Parathyroid adenoma (tissue), 2 donors: ENCODE measurements around the gene ARHGEF1.

ENCODE experiments used
- H2AFZ ChIP-seq: fragments of 300-600 bp; sonication (generic); one replicate; pipeline ENCODE4 v1.7.0; 2017; ENCODE audit warnings: antibody characterized with exemption, mild to moderate bottlenecking
- H3K27ac ChIP-seq: fragments of 300-600 bp; sonication (generic); one replicate; pipeline ENCODE4 v1.7.0; 2017
- H3K27me3 ChIP-seq: fragments of 300-600 bp; sonication (generic); one replicate; pipeline ENCODE4 v1.7.0; 2017; ENCODE audit warnings: low read length; ENCODE audit not compliant: control insufficient read depth, insufficient read depth
- H3K36me3 ChIP-seq: fragments of 300-600 bp; sonication (generic); one replicate; pipeline ENCODE4 v1.7.0; 2017; ENCODE audit warnings: low read length; ENCODE audit not compliant: control insufficient read depth, insufficient read depth
- H3K4me1 ChIP-seq: fragments of 300-600 bp; sonication (generic); one replicate; pipeline ENCODE4 v1.7.0; 2017; ENCODE audit warnings: control low read depth
- H3K4me2 ChIP-seq: fragments of 300-600 bp; sonication (generic); one replicate; pipeline ENCODE4 v1.7.0; 2017; ENCODE audit warnings: low read length
- H3K4me3 ChIP-seq: fragments of 300-600 bp; sonication (generic); one replicate; pipeline ENCODE4 v1.7.0; 2017; ENCODE audit warnings: low read depth, low read length
- H3K79me2 ChIP-seq: fragments of 300-600 bp; sonication (generic); one replicate; pipeline ENCODE4 v1.7.0; 2017; ENCODE audit warnings: control low read depth
- H3K9ac ChIP-seq: fragments of 300-600 bp; sonication (generic); one replicate; pipeline ENCODE4 v1.7.0; 2017; ENCODE audit warnings: mild to moderate bottlenecking
- H3K9me3 ChIP-seq: fragments of 300-600 bp; sonication (generic); one replicate; pipeline ENCODE4 v1.7.0; 2017; ENCODE audit warnings: low read length; ENCODE audit not compliant: control insufficient read depth
- TF ChIP-seq, protein P1 (sequence below): fragments of 300-600 bp; sonication (generic); IDR thresholded peaks from one replicate; pipeline ENCODE4 v1.7.0; 2017; ENCODE audit warnings: antibody characterized with exemption, mild to moderate bottlenecking
- donor health status: primary hyperparathyroidism.

Gene ARHGEF1

DNA sequence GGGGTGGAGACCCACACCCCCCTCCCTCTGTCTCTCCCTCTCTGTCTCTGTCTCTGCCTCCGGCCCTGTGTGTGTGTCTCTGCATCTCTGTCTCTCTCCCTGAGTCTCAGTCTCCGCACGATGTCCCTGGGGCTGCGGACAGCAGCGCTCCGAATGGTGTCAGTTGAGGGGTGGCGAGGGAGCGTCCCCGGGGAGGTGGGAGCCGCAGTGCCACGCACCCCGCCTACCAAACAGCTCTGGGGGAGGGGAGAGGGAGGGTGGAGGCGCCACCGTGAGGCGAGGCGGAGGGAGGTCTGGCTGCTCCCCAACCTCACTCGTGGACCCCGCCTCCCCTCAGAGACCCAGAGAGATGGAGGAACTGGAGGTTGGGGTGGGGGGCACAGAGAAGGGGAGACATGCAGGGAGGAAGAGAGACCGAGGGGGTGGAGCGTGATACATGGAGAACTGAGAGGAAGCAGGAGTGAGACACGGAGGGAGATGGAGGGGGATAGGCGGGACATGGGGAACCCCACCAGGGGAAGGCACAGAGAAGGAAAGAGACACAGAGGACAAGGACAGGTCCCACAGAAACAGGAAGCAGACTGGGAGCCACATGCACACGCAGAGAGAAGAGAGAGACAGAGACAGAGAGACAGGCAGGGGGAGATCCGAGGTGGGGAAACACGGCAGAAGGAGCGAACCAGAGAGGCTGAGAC is 38.0 kb downstream of the ARHGEF1 start:
- no peak overlapping the region for H3K27ac ChIP-seq
- peaks cover 2% of the 10 kb centered on the region for H3K4me1 ChIP-seq

DNA sequence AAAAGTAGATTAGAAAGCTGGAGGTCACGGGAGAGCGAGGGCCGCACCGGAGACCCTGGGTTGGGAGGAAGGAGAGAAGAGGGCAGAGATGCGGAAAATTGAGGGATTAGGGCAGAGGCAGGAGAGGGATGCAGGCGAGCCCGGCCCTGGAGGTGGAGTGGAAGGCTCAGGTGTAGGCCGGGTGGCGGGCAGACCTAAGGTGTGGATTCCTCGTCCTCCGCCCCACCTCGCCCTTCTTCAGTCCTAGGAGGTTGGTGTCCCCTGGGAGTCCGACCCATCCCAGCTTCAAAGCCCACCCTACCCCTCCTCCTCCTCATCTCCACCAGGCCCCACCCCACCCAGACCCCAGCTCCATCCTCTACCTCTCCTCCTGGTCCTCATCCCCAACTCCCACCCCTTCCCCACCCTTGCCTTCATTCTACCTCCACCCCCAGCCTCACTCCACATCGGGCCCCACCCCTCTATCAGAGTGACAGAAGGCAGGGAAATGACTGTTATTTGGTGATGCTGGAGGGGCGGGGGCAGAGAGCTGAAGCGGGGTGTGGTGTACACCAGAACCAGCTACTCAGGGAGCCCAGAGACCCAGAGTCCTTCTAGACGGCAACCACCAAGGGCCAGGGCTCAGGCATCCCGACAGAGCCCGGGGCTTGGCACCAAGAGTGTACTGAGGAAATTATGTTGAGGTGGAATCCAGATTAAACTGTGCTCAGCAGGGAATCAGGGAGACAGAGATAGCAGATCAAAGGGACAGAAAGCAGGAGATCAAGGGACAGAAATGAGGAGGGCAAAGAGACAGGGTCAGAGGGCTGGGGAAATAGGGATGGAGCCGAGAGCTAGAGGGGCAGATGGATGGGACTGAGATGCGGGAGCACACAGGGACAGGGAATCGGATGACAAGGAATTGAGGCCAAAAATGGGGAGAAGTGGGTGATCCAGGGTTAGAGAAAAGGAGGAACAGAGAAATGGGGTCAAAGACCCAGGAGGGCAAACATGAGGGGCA is 38.9 kb downstream of the ARHGEF1 start:
- Histone ChIP-seq H2AFZ (no peak overlapping the region), H3K27ac (no peak overlapping the region), H3K79me2 (no peaks in the 10 kb centered on the region), H3K27me3 (no peaks in the 10 kb centered on the region), H3K4me2 (no peak overlapping the region), H3K4me1 (peaks cover 2% of the 10 kb centered on the region), H3K9ac (no peak overlapping the region), H3K36me3 (no peaks in the 10 kb centered on the region), H3K9me3 (no peaks in the 10 kb centered on the region), H3K4me3 (no peak overlapping the region)
- TF ChIP-seq, protein P1, sequence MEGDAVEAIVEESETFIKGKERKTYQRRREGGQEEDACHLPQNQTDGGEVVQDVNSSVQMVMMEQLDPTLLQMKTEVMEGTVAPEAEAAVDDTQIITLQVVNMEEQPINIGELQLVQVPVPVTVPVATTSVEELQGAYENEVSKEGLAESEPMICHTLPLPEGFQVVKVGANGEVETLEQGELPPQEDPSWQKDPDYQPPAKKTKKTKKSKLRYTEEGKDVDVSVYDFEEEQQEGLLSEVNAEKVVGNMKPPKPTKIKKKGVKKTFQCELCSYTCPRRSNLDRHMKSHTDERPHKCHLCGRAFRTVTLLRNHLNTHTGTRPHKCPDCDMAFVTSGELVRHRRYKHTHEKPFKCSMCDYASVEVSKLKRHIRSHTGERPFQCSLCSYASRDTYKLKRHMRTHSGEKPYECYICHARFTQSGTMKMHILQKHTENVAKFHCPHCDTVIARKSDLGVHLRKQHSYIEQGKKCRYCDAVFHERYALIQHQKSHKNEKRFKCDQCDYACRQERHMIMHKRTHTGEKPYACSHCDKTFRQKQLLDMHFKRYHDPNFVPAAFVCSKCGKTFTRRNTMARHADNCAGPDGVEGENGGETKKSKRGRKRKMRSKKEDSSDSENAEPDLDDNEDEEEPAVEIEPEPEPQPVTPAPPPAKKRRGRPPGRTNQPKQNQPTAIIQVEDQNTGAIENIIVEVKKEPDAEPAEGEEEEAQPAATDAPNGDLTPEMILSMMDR: no peak

More for the DNA sequence above, 38.0 kb downstream of the ARHGEF1 start:
- no peaks in the 10 kb centered on the region for H3K79me2 ChIP-seq
- no peak overlapping the region for H3K4me2 ChIP-seq
- H3K4me3 ChIP-seq: no peak overlapping the region
- no peaks in the 10 kb centered on the region for H3K9me3 ChIP-seq
- no peaks in the 10 kb centered on the region for H3K27me3 ChIP-seq
- H3K9ac ChIP-seq: no peak overlapping the region
- no peak overlapping the region for H2AFZ ChIP-seq
- TF ChIP-seq, protein P1: no peak
- no peaks in the 10 kb centered on the region for H3K36me3 ChIP-seq

DNA sequence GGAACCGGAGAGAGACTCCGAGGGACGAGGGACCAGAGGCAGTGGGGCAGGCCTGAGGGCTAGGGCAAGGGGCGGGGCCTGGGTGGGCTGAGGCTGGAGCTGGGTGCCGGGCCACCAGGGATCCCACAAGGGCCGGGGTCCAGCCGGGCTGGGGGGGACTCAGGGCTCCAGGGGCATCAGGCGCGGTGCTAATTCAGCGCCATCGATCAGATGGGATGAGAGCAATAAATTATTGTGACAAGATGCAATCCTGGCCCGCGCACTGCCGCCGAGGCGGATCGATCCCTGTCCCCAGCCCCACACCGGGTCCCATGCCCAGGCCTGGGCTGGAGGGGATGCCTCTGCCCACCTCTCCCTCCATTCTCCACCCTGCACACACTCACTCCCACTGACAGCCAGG is 39.6 kb downstream of the ARHGEF1 start:
- Histone ChIP-seq H3K9me3 (no peaks in the 10 kb centered on the region), H3K27me3 (no peaks in the 10 kb centered on the region), H2AFZ (no peak overlapping the region), H3K79me2 (no peaks in the 10 kb centered on the region), H3K36me3 (no peaks in the 10 kb centered on the region), H3K4me3 (no peak overlapping the region), H3K4me2 (no peak overlapping the region), H3K27ac (no peak overlapping the region), H3K4me1 (peaks cover 2% of the 10 kb centered on the region), H3K9ac (no peak overlapping the region)
- TF ChIP-seq, protein P1: no peak

DNA sequence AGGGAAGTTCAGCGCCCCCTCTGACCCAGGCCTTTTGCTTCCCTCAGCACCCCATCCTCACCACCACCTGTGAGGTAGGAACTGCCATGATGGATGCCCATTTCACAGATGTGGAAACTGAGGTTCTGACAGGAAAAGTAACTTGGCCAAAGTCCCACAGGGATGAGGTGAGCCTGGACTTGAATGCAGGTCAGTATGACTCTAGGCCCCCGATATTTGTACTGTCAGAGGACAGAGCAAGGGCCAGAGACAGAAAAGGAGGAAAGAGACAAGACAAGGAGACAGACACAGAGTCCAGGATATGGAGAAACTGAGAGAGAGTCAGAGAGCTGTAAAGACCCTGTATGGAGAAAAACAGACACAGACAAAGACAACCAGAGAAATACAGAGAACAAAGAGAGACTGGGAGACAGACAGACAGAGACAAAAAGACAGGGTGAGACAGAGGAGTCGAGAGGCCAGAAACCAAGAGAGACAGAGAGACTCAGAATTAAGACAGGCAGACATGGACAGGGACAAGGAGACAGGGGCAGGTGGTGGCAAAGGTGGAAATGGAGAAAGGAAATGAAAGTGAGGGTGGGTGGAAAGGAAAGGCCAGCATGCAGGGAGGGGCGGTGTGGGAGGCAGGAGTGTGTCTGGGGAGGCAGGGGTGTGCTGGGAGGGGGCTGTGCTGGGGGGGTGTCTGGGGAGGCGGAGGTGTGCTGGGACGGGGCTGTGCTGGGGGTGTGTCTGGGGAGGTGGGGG is 40.2 kb downstream of the ARHGEF1 start:
- H3K4me1 ChIP-seq: peaks cover 2% of the 10 kb centered on the region
- no peak overlapping the region for H3K9ac ChIP-seq
- H3K4me3 ChIP-seq: no peak overlapping the region
- H3K27me3 ChIP-seq: no peaks in the 10 kb centered on the region
- no peak overlapping the region for H3K4me2 ChIP-seq
- no peaks in the 10 kb centered on the region for H3K9me3 ChIP-seq
- H3K36me3 ChIP-seq: no peaks in the 10 kb centered on the region
- TF ChIP-seq, protein P1: no peak
- no peak overlapping the region for H3K27ac ChIP-seq
- H2AFZ ChIP-seq: no peak overlapping the region
- H3K79me2 ChIP-seq: no peaks in the 10 kb centered on the region
